Ovary (tissue), 9 donors: ENCODE results near the gene CTBP1. TPM values are rescaled to one million over a fixed set of nuclear protein-coding genes. Genes with fewer than 3 reads are reported as not detected.

Source experiments
- DNase-seq, 5 donors: peaks; one replicate each; pipeline ENCODE4 v3.0.0-alpha.2; 2019 to 2020
- H3K27ac ChIP-seq, 2 donors: fragments of 200-600 bp; one replicate each; pipeline versions ENCODE4 v1.5.1 to v1.8.0; 2019 to 2022
- H3K27me3 ChIP-seq: fragments of 200-600 bp; one replicate; pipeline ENCODE4 v1.8.0; 2022
- H3K36me3 ChIP-seq: fragments of 200-600 bp; sonication (generic); one replicate; pipeline ENCODE4 v1.5.1; 2019
- H3K4me1 ChIP-seq: one replicate; pipeline ENCODE4 v1.8.1; 2013; ENCODE audit warnings: mild to moderate bottlenecking, moderate library complexity; ENCODE audit not compliant: insufficient read depth
- H3K4me3 ChIP-seq: fragments of 200-600 bp; sonication (generic); one replicate; pipeline ENCODE4 v1.5.1; 2017
- H3K9me3 ChIP-seq, 2 donors: fragments of 200-600 bp in 1 of 2; sonication (generic) in 1 of 2; one replicate each; pipeline versions ENCODE4 v1.5.1 to v1.8.1; 2013 to 2019; ENCODE audit warnings: mild to moderate bottlenecking in 1 of 2, moderate library complexity in 1 of 2
- EP300 ChIP-seq: sonication (generic); formaldehyde crosslinking; IDR thresholded peaks from one replicate; pipeline ENCODE4 v1.6.1; 2017; ENCODE audit warnings: antibody characterized with exemption
- POLR2A ChIP-seq: fragments of 450-650 bp; IDR thresholded peaks from one replicate; pipeline ENCODE4 v1.6.1; 2017; ENCODE audit warnings: antibody characterized with exemption, mild to moderate bottlenecking, moderate library complexity
- WGBS, 3 donors: extraction: QIAGEN DNeasy Blood & Tissue Kit in 1 of 3; methylation state at CpG; one replicate each; pipeline versions ENCODE4 v1.1.5 to v1.1.7; 2013 to 2017; 5-methylcytosine and 5-hydroxymethylcytosine counted together
- intact Hi-C, 4 donors: fragments of 100-400 bp; cut with DNase I; formaldehyde crosslinking; loops; one replicate each; pipeline versions ENCODE4 v1.11.0 to v1.15.1; 2022 to 2023
- polyA plus RNA-seq, 2 donors: library from polyadenylated mRNA; stranded (reverse); fragments of 200-250 nt in 1 of 2; fragments of 350-450 nt in 1 of 2; fragmentation: Illumina TruSeq in 1 of 2; extraction: RNeasy Lipid Tissue Mini Kit (QIAGEN cat#74804) in 1 of 2; gene quantifications; one replicate each; pipeline ENCODE4 v1.2.3, GENCODE V29; 2013 to 2014
- total RNA-seq, 7 donors: library from RNA; depleted of rRNA in 2 of 7; stranded (reverse); fragments of >200 nt in 2 of 7; fragmentation: NEBNext Ultra II Directional in 3 of 7; extraction: Animal tissue kit (Norgen Biotek cat#: 25700) in 3 of 7; gene quantifications; one replicate each; pipeline versions ENCODE4 v1.1.0 to v1.2.4, GENCODE V29; 2016 to 2023
- TF ChIP-seq, protein P1 (sequence below), 3 donors: fragments of 450-650 bp in 2 of 3; fragments of 200-600 bp in 1 of 3; IDR thresholded peaks; one replicate each; pipeline versions ENCODE4 v1.5.1 to v1.8.0; 2016 to 2022; ENCODE audit warnings: antibody characterized with exemption in 3 of 3, mild to moderate bottlenecking in 1 of 3
- donor health status: DM: no; HTN: no; CAD: no; lungs with moderate emphysema.
- donor health status: DM: no; HTN: no; CAD: no.
- donor health status: Bipolar disorder and iron deficiency.
- donor health status: DM: yes; HTN: yes; CAD: no.
- donor health status: DM: no; HTN: no; CAD: no.
- donor health status: DM: yes; HTN: yes; CAD: no.

Gene CTBP1
- total and polyA plus RNA-seq, 9 donors = 45.7 to 231 (median 141) TPM

DNA sequence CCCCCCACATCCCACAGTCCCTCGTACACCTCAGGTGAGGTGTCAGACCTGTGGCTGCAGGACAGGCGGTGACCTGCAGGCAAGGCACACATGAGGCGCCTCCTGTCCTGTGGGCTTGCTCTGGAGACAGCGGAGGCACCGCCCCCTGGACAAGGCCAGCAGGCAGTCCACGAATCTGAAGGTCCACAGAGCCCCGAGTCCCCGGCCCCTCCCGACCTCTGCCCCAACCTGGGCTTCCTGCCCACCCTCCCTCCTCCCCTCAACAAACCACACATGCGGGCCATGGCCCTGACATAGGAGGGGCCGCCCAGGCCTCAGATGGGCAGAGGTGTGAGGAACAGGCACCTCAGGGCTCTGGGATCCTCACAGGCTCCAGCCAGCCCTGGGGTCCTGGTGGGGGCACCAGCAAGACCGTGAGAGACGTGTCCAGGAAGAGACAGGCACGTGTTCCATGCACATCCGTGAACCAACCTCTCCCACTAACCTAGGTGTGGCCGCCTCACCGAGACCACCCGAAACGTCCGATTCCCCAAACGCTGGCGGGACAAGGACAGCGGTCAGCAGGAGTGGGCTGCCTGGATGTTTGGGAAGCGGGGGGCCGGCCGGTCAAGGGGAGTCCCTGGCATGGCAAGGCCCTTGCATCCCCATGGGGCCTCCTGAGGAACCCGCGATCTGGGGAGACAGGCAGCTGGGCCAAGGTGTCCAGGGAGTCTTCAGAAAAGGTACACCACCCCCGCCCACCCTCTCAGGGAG, 25.8 kb downstream of the CTBP1 start:
- Histone ChIP-seq H3K4me1 (peaks cover 5% of the 10 kb centered on the region), H3K27ac (no peak overlapping the region), H3K36me3 (no peaks in the 10 kb centered on the region), H3K9me3 (no peaks in the 10 kb centered on the region), H3K4me3 (no peak overlapping the region), H3K27me3 (no peaks in the 10 kb centered on the region)
- intact Hi-C loops = no loop called here
- TF ChIP-seq POLR2A (no peak), EP300 (no peak)
- TF ChIP-seq, protein P1, sequence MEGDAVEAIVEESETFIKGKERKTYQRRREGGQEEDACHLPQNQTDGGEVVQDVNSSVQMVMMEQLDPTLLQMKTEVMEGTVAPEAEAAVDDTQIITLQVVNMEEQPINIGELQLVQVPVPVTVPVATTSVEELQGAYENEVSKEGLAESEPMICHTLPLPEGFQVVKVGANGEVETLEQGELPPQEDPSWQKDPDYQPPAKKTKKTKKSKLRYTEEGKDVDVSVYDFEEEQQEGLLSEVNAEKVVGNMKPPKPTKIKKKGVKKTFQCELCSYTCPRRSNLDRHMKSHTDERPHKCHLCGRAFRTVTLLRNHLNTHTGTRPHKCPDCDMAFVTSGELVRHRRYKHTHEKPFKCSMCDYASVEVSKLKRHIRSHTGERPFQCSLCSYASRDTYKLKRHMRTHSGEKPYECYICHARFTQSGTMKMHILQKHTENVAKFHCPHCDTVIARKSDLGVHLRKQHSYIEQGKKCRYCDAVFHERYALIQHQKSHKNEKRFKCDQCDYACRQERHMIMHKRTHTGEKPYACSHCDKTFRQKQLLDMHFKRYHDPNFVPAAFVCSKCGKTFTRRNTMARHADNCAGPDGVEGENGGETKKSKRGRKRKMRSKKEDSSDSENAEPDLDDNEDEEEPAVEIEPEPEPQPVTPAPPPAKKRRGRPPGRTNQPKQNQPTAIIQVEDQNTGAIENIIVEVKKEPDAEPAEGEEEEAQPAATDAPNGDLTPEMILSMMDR (IDR thresholded peaks at IDR 0.05) = no peak
- WGBS, 3 donors = 80 to 90% (median 82%) methylated on average over 21 to 29 of the region's 29 CpGs
- DNase-seq = no peak

DNA sequence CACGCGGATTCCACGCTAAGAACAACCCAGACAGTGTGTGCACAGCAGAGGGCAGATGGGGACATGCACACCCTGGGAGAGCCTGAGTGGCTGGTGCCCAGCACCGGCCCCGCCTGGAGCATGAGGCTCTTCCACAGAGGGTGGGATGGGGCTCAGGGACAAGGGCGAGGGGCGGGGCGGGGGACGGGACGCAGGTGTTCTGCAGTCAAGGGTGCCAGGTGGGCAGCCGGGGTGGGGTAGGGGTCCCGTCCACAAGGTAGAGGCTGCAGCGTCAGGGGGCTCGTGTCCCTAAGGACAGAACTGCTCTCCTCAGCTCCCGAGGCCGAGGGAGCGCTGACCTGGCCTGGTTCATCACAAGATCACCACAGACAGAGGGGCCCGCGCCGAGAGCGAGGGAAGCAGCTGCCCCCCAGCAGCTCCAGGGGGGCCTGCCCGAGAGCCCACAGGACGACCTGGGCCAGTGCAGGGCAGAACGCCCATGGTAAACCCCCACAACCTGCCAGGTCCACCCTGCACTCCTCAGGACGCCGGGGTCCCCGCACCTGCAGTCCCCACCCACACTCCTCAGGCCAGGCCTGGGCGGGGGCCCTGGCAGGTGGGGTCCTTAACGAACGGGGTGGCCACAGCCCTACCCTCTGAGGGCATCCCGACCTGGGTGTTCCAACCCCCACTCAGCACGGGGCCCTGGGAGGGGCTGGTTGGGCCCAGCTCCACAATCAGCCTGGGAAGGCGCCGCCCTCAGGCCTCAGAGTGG, 26.7 kb downstream of the CTBP1 start:
- TF ChIP-seq, protein P1 (IDR thresholded peaks at IDR 0.05) = no peak
- TF ChIP-seq POLR2A (no peak), EP300 (no peak)
- H3K27ac ChIP-seq = no peak overlapping the region
- no peaks in the 10 kb centered on the region for H3K27me3 ChIP-seq
- DNase-seq = no peak
- H3K4me3 ChIP-seq = no peak overlapping the region
- H3K36me3 ChIP-seq = no peaks in the 10 kb centered on the region
- H3K9me3 ChIP-seq = no peaks in the 10 kb centered on the region
- 88 to 92% (median 91%) methylated on average over 32 to 34 of the region's 34 CpGs for WGBS, 3 donors
- peaks cover 5% of the 10 kb centered on the region for H3K4me1 ChIP-seq
- intact Hi-C loops = no loop called here

- no peak for DNase-seq
- no peak overlapping the region for H3K4me3 ChIP-seq
Measured at GRCh38 chr4:1221155-1221870, 27.6 kb downstream of the CTBP1 start.

DNA sequence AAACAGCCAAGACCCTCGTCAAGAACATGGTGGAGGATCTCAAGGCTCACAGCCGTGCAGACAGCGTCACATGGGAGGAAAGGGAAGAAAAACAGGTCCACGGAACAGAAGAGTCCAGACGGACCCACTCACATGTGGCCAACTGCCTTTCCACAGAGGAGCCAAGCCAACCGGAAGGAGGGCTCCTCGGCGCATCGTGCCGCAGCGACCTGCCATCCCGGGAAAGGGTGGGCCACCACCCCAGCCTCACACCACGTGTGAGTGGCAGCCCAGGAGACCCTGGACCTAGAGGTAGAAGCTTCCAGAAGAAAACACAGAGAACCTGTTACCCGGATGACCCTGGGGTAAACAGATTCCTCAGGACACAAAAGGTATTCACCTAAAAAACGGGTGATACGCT, 28.4 kb downstream of the CTBP1 start:
- H3K27me3 ChIP-seq = no peaks in the 10 kb centered on the region
- TF ChIP-seq EP300 (no peak), POLR2A (no peak)
- TF ChIP-seq, protein P1 (IDR thresholded peaks at IDR 0.05) = no peak
- H3K9me3 ChIP-seq = no peaks in the 10 kb centered on the region
- peaks cover 2% of the 10 kb centered on the region for H3K4me1 ChIP-seq
- no peak overlapping the region for H3K27ac ChIP-seq
- intact Hi-C loops = no loop called here
- H3K4me3 ChIP-seq = no peak overlapping the region
- 92 to 93% (median 92%) methylated on average over 16 of the region's 16 CpGs for WGBS, 3 donors
- H3K36me3 ChIP-seq = no peaks in the 10 kb centered on the region
- DNase-seq = no peak

More at GRCh38 chr4:1221155-1221870, 27.6 kb downstream of the CTBP1 start:
- H3K9me3 ChIP-seq = no peaks in the 10 kb centered on the region
- TF ChIP-seq, protein P1 (IDR thresholded peaks at IDR 0.05) = no peak
- no peak for TF ChIP-seq POLR2A
- TF ChIP-seq EP300 = no peak
- intact Hi-C loops = no loop called here
- no peaks in the 10 kb centered on the region for H3K36me3 ChIP-seq
- peaks cover 5% of the 10 kb centered on the region for H3K4me1 ChIP-seq
- WGBS, 3 donors = 88 to 90% (median 88%) methylated on average over 33 of the region's 33 CpGs
- no peak overlapping the region for H3K27ac ChIP-seq
- no peaks in the 10 kb centered on the region for H3K27me3 ChIP-seq
